Activated CD4-positive, CD25-positive, alpha-beta regulatory T cell treated with anti-CD3 and anti-CD28 coated beads, Interleukin-2, amount 50 U/mL, for 24 hours (primary cell): ENCODE data around the gene GLYR1.

Source experiments
- ATAC-seq, 2 donors: fragments of 150-1000 bp; cut with Tn5 transposase; one replicate each; pipeline ENCODE4 v1.10.0; 2021; ENCODE audit warnings: mild to moderate bottlenecking in 1 of 2, moderate library complexity in 1 of 2

The GLYR1 gene

GRCh38 chr16:4754865-4755264 lies 92.2 kb downstream of the GLYR1 start:
- ATAC-seq: no peak

- no peak for ATAC-seq
These were observed 93.9 kb downstream of the GLYR1 start for GRCh38 chr16:4753227-4753626.
